Measurements from ENCODE around the gene GSG1L. TPM values are rescaled to one million over a fixed set of nuclear protein-coding genes. Genes with fewer than 3 reads are reported as not detected.

Gene GSG1L
- total and polyA plus RNA-seq, 4 experiments from 2014 or later, result 0.27 TPM; not detected in 3

Other genes starting within 250 kb of the GSG1L start
- gene XPO6, start 148.3 kb upstream of the GSG1L start, total RNA-seq, result 100 to 1,000 TPM; 347 to 350 TPM
- 10 to 100 TPM; 35.7 to 90.7 TPM for gene XPO6, start 148.3 kb upstream of the GSG1L start, polyA plus RNA-seq
- 10 to 100 TPM; 14.2 to 14.6 TPM for gene SBK1, start 228.8 kb upstream of the GSG1L start, total RNA-seq
- gene SBK1, start 228.8 kb upstream of the GSG1L start, polyA plus RNA-seq, result 10 to 100 TPM in 1 of 2 donors, 1 to 10 TPM in 1; 1.2 to 13.1 TPM